H1 (cell line): ENCODE data around the gene HBEGF. TPM values are rescaled to one million over a fixed set of nuclear protein-coding genes. Genes with fewer than 3 reads are reported as not detected.

Experiments
- polyA plus RNA-seq, 7 experiments: library from polyadenylated mRNA; depleted of rRNA in 3 of 7; stranded (reverse) in 5 of 7; unstranded in 2 of 7; fragments of >200 nt in 5 of 7; fragments of 200-250 nt in 2 of 7; gene quantifications; 1 replicate in 5 of 7; 2 replicates in 1 of 7; 4 replicates in 1 of 7; pipeline versions ENCODE4 v1.2.1 to v1.2.3, GENCODE V29; 2011 to 2013; ENCODE audit warnings: missing spikeins in 2 of 7, mixed read lengths in 2 of 7
- total RNA-seq: library from RNA; stranded (reverse); fragmentation: NEBNext Ultra II Directional; extraction: Animal tissue kit (Norgen Biotek cat#: 25700); gene quantifications from 2 replicates; pipeline ENCODE4 v1.2.1, GENCODE V29; 2021

The HBEGF gene
- total and polyA plus RNA-seq, 2 of the 8 experiments (the other 6 are each of a cell fraction or from before 2014, with no cell fraction given): 2.4 to 2.5 TPM

Other genes starting within 250 kb of the HBEGF start
- 2.1 and 2.3 TPM in 2 replicates for gene PURA, start 232.5 kb downstream of the HBEGF start, total RNA-seq
- gene PURA, start 232.5 kb downstream of the HBEGF start, polyA plus RNA-seq (2011; rRNA removed): 0.58 and 0.98 TPM in 2 replicates
- 0.33 and 0.69 TPM in 2 replicates for gene IGIP, start 220.7 kb downstream of the HBEGF start, total RNA-seq
- gene IGIP, start 220.7 kb downstream of the HBEGF start, polyA plus RNA-seq (2011; rRNA removed): 0.14 and 0.32 TPM in 2 replicates
- 25.0 and 28.1 TPM in 2 replicates for gene CYSTM1, start 171.4 kb downstream of the HBEGF start, total RNA-seq
- gene CYSTM1, start 171.4 kb downstream of the HBEGF start, polyA plus RNA-seq (2011; rRNA removed): 38.8 and 47.8 TPM in 2 replicates
- gene PFDN1, start 43.5 kb downstream of the HBEGF start, total RNA-seq: 52.6 and 53.0 TPM in 2 replicates
- 71.7 and 89.6 TPM in 2 replicates for gene PFDN1, start 43.5 kb downstream of the HBEGF start, polyA plus RNA-seq (2011; rRNA removed)
- gene SLC4A9, start 13.6 kb upstream of the HBEGF start, total RNA-seq: 0.15 and 0.28 TPM in 2 replicates
- gene SLC4A9, start 13.6 kb upstream of the HBEGF start, polyA plus RNA-seq (2011; rRNA removed): 0.15 and 0.24 TPM in 2 replicates
- 101 and 108 TPM in 2 replicates for gene ANKHD1, start 55.2 kb upstream of the HBEGF start, total RNA-seq
- 52.0 and 69.9 TPM in 2 replicates for gene ANKHD1, start 55.2 kb upstream of the HBEGF start, polyA plus RNA-seq (2011; rRNA removed)
- gene EIF4EBP3, start 201.1 kb upstream of the HBEGF start, total RNA-seq: 8.9 and 11.7 TPM in 2 replicates
- gene EIF4EBP3, start 201.1 kb upstream of the HBEGF start, polyA plus RNA-seq (2011; rRNA removed): 11.0 and 11.1 TPM in 2 replicates
- gene SRA1, start 210.9 kb upstream of the HBEGF start, total RNA-seq: 34.3 and 39.4 TPM in 2 replicates
- 26.0 and 27.4 TPM in 2 replicates for gene SRA1, start 210.9 kb upstream of the HBEGF start, polyA plus RNA-seq (2011; rRNA removed)
- gene APBB3, start 218.0 kb upstream of the HBEGF start, total RNA-seq: 12.0 and 16.0 TPM in 2 replicates
- 21.9 and 30.0 TPM in 2 replicates for gene APBB3, start 218.0 kb upstream of the HBEGF start, polyA plus RNA-seq (2011; rRNA removed)
- gene SLC35A4, start 218.2 kb upstream of the HBEGF start, total RNA-seq: 78.6 and 81.9 TPM in 2 replicates
- gene SLC35A4, start 218.2 kb upstream of the HBEGF start, polyA plus RNA-seq (2011; rRNA removed): 131 and 133 TPM in 2 replicates